Lower lobe of right lung (tissue), 2 donors: ENCODE data around the gene MYDGF. TPM values are rescaled to one million over a fixed set of nuclear protein-coding genes. Genes with fewer than 3 reads are reported as not detected.
"Not testable (repeated sequence)": the region's sequence is repeated elsewhere in the genome, so short reads cannot be mapped to it uniquely, and the experiment has no call there.

Source experiments
- ATAC-seq, 2 donors: fragments of 200-7000 bp; cut with Tn5 transposase; one replicate each; pipeline ENCODE4 v1.9.1; 2020 to 2022; ENCODE audit warnings: mild to moderate bottlenecking in 2 of 2, moderate library complexity in 2 of 2
- DNase-seq: peaks from one replicate; pipeline ENCODE4 v3.0.0-alpha.2; 2020
- H3K27ac ChIP-seq: fragments of 200-600 bp; one replicate; pipeline ENCODE4 v1.8.0; 2022
- H3K27me3 ChIP-seq: fragments of 200-600 bp; one replicate; pipeline ENCODE4 v1.8.0; 2022; ENCODE audit warnings: low read depth
- H3K36me3 ChIP-seq: fragments of 200-600 bp; one replicate; pipeline ENCODE4 v1.8.0; 2022; ENCODE audit warnings: mild to moderate bottlenecking
- H3K4me1 ChIP-seq: fragments of 200-600 bp; one replicate; pipeline ENCODE4 v1.8.0; 2022
- H3K4me3 ChIP-seq: fragments of 200-600 bp; one replicate; pipeline ENCODE4 v1.8.0; 2022; ENCODE audit warnings: mild to moderate bottlenecking
- H3K9me3 ChIP-seq: fragments of 200-600 bp; one replicate; pipeline ENCODE4 v1.8.0; 2022
- CTCF ChIP-seq: fragments of 200-600 bp; IDR thresholded peaks from one replicate; pipeline ENCODE4 v1.8.0; 2022; ENCODE audit warnings: antibody characterized with exemption, mild to moderate bottlenecking
- intact Hi-C: fragments of 100-400 bp; cut with DNase I; formaldehyde crosslinking; loops from one replicate; pipeline ENCODE4 v1.11.0; 2022
- total RNA-seq: library from RNA; stranded (reverse); fragmentation: NEBNext Ultra II Directional; extraction: Animal tissue kit (Norgen Biotek cat#: 25700); gene quantifications from one replicate; pipeline ENCODE4 v1.2.1, GENCODE V29; 2021
- donor health status: DM: no; HTN: yes; CAD: no; lungs with severe emphysema.

The MYDGF gene
- total RNA-seq, 1 donor from 2014 or later, result 91.6 TPM

GRCh38 chr19:4688587-4688986, 18.4 kb upstream of the MYDGF start:
- Histone ChIP-seq H3K9me3 (no peaks in the 10 kb centered on the region), H3K27me3 (no peaks in the 10 kb centered on the region), H3K36me3 (peaks cover 97% of the 10 kb centered on the region), H3K4me3 (no peak overlapping the region), H3K4me1 (peaks cover 7% of the 10 kb centered on the region), H3K27ac (no peak overlapping the region)
- no peak for ATAC-seq
- DNase-seq, result no peak
- intact Hi-C loops, result no loop called here
- TF ChIP-seq CTCF, result no peak

DNA sequence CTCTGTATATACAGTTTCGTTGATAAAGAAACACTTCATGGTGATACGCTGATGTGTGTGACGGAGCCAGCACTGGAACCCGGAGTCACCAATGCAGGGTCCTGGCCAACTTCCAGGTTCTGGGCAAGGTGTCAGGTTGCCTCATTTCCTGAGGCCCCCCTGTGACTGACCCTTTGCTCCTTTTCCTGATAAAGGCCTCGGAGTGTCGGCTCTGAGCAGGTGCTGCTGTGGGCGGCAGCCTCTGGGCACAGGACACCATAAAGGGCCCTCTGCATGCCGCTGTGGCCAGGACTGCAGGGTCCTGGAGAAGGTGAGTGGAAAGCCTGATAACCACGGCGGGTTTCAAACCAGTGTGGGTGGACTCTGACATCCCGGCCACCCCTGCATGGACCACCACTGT, 17.3 kb upstream of the MYDGF start:
- H3K4me3 ChIP-seq, result no peak overlapping the region
- H3K36me3 ChIP-seq, result peaks cover 97% of the 10 kb centered on the region
- no peaks in the 10 kb centered on the region for H3K9me3 ChIP-seq
- ATAC-seq, result no peak
- H3K27me3 ChIP-seq, result no peaks in the 10 kb centered on the region
- H3K27ac ChIP-seq, result no peak overlapping the region
- TF ChIP-seq CTCF, result no peak
- intact Hi-C loops, result no loop called here
- peaks cover 4% of the 10 kb centered on the region for H3K4me1 ChIP-seq
- DNase-seq, result no peak

DNA sequence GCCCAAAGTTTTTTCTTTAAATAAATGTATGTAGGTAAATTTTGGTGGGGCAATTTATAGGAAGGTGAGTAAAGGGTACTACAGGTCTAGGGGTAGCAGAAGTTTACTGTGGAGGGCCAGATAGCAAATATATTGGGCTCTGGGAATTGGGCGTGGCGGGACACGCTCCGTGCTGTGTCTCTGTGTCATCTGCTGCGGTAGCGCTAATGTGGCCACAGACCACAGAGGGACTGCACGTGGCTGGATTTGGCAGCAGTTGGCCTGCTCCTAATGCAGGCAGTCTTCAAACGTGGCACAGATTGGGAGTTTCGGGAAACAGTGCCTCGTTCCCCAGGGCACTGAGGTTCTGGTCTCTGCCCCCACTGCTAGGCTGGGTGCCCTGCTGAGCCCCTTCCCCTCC, 16.6 kb upstream of the MYDGF start:
- no peak for TF ChIP-seq CTCF
- ATAC-seq (no peak), DNase-seq (no peak)
- Histone ChIP-seq H3K27me3 (no peaks in the 10 kb centered on the region), H3K4me3 (no peak overlapping the region), H3K4me1 (no peaks in the 10 kb centered on the region), H3K27ac (no peak overlapping the region), H3K9me3 (no peaks in the 10 kb centered on the region), H3K36me3 (peaks cover 97% of the 10 kb centered on the region)
- intact Hi-C loops, result no loop called here

DNA sequence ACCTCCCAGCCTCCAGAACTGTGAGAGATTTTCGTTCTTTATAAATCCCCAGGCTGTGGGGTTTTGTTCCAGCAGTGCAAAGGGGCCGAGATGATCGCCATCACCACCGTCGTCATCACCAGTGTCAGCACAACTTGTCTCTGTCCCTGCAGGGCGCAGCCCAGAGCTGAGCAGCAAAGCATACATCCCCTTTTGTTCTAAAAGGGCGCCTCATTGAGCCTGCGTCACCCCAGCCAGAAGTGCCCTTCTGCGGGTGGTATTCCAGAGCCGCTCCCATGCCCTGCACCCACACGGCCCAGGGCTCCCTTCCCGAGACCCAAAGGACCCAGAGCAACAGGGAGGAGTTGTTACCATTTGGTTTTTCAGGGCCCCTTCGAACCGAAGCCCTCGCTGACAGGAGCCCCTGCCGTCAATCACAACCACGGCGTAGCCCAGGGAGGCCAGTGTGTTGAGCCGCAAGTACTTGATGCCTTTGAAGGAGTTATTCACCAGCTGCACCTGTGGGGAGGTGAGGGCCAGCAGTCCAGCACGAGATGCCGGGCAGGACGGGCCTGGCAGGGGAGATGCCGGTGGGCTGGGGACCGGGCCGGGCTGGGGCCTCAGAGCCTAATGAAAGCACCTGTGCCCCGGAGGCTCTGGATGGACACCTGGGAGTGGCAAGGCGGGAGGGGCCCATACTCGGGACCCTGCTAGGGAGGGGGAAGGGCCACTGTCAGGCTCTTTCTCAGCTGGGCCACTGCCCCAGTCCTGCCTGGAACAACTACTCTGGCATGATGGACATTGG, 14.4 kb upstream of the MYDGF start:
- Histone ChIP-seq H3K27me3 (no peaks in the 10 kb centered on the region), H3K4me3 (no peak overlapping the region), H3K9me3 (no peaks in the 10 kb centered on the region), H3K4me1 (no peaks in the 10 kb centered on the region), H3K36me3 (peaks cover 100% of the 10 kb centered on the region), H3K27ac (no peak overlapping the region)
- ATAC-seq (no peak), DNase-seq (no peak)
- intact Hi-C loops, result no loop called here
- TF ChIP-seq CTCF, result no peak

- Histone ChIP-seq H3K4me1 (no peaks in the 10 kb centered on the region), H3K9me3 (no peaks in the 10 kb centered on the region), H3K4me3 (no peak overlapping the region), H3K27me3 (no peaks in the 10 kb centered on the region), H3K36me3 (peaks cover 99% of the 10 kb centered on the region), H3K27ac (no peak overlapping the region)
- no peak for DNase-seq
- peak in 1 of 2 donors; percentile 8 for ATAC-seq
- intact Hi-C loops, result no loop called here
- TF ChIP-seq CTCF, result no peak
These were observed 12.5 kb upstream of the MYDGF start for GRCh38 chr19:4682417-4683200.

DNA sequence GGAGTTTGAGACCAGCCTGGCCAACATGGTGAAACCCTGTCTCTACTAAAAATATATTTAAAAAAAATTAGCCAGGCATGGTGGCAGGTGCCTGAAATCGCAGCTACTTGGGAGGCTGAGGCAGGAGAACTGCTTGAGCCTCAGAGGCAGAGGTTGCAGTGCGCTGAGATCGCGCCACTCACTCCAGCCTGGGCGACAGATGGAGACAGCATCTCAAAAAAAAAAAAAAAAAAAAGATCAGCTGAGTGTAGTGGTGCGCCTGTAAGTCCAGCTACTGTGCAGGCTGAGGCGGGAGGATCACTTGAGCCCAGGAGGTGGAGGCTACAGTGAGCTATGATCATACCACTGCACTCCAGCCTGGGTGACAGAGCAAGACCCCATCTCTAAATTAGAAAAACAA, 9.9 kb upstream of the MYDGF start:
- ATAC-seq, H3K4me1 ChIP-seq, H3K9me3 ChIP-seq, intact Hi-C loops, H3K4me3 ChIP-seq, H3K27me3 ChIP-seq, H3K27ac ChIP-seq, DNase-seq: not testable (repeated sequence)
- H3K36me3 ChIP-seq, result peaks cover 98% of the 10 kb centered on the region
